GM20000 (cell line): ENCODE data around the gene CPEB1.

Experiments
- DNase-seq: peaks from one replicate; pipeline ENCODE4 v3.0.0; 2012; ENCODE audit warnings: low spot score
- TF ChIP-seq, protein P1 (sequence below): IDR thresholded peaks from 2 replicates; pipeline ENCODE4 v1.5.1; 2012; ENCODE audit warnings: mild to moderate bottlenecking, control low read depth; ENCODE audit errors: extremely low read depth, missing control alignments

The CPEB1 gene

GRCh38 chr15:82595203-82595602 lies 52.0 kb downstream of the CPEB1 start:
- DNase-seq, result no peak
- TF ChIP-seq, protein P1, sequence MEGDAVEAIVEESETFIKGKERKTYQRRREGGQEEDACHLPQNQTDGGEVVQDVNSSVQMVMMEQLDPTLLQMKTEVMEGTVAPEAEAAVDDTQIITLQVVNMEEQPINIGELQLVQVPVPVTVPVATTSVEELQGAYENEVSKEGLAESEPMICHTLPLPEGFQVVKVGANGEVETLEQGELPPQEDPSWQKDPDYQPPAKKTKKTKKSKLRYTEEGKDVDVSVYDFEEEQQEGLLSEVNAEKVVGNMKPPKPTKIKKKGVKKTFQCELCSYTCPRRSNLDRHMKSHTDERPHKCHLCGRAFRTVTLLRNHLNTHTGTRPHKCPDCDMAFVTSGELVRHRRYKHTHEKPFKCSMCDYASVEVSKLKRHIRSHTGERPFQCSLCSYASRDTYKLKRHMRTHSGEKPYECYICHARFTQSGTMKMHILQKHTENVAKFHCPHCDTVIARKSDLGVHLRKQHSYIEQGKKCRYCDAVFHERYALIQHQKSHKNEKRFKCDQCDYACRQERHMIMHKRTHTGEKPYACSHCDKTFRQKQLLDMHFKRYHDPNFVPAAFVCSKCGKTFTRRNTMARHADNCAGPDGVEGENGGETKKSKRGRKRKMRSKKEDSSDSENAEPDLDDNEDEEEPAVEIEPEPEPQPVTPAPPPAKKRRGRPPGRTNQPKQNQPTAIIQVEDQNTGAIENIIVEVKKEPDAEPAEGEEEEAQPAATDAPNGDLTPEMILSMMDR, result no peak

DNA sequence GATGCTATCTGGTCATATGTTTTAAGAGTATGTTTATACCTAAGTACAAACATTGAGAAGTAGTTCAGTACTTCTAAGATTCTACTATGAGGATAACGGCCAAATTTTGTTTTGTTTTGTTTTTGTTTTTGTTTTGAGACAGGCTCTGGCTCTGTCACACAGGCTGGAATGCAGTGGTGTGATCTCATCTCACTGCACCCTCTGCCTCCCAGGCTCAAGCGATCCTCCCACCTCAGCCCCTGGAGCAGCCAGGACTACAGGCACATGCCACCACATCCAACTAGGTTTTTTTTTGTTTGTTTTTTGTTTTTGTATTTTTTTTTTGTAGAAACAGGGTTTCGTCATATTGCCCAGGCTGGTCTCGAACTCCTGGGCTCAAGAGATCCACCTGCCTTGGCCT lies 59.4 kb downstream of the CPEB1 start:
- TF ChIP-seq, protein P1, result no peak
- no peak for DNase-seq

- TF ChIP-seq, protein P1, result no peak
- DNase-seq, result no peak
These were observed 62.1 kb downstream of the CPEB1 start for GRCh38 chr15:82585072-82585471.

GRCh38 chr15:82580713-82581112 lies 66.5 kb downstream of the CPEB1 start:
- no peak for DNase-seq
- TF ChIP-seq, protein P1, result no peak

- DNase-seq, result no peak
- TF ChIP-seq, protein P1, result no peak
These were observed 71.8 kb downstream of the CPEB1 start for GRCh38 chr15:82575335-82575734.

DNA sequence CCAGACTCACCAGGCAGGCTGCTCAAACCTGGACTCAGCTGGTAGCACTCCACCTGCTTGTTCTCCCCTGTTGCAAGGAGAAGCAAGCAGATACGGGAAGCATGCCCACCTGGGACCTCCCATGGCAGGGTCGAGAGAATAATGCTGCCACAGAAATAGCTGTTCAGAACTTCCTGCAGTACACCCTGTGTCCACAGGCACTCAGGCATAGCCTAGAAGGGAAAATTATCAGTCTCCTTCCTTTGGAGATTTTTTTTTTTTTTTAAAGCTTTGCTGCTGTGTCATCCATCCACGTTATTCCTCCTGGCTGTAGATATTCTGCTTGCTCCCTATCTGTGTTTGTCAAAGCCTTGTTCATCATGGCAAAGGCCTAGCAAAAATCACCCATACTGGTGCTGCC lies 74.2 kb downstream of the CPEB1 start:
- TF ChIP-seq, protein P1, result no peak
- no peak for DNase-seq

DNA sequence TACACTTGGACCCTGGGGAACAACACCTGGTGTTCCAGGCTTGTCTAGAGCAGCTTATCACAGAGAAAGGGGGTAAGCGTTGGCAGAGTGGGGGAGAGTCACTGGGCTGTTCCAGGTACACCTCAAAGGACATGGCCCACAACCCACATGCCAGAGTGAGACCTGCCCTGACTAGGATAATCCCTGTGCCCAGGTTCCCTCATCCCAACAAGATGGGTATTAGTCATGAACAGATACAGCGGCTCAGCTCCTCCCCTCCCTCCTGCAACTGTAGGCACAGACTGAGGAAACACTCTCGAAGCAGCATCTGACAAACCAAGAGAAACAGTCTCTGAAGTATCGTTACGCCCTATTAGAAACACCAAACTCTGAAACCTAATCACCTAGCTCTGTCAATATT lies 74.9 kb downstream of the CPEB1 start:
- DNase-seq, result no peak
- TF ChIP-seq, protein P1, result no peak
